ENCODE data around the gene GK.

Gene GK

DNA sequence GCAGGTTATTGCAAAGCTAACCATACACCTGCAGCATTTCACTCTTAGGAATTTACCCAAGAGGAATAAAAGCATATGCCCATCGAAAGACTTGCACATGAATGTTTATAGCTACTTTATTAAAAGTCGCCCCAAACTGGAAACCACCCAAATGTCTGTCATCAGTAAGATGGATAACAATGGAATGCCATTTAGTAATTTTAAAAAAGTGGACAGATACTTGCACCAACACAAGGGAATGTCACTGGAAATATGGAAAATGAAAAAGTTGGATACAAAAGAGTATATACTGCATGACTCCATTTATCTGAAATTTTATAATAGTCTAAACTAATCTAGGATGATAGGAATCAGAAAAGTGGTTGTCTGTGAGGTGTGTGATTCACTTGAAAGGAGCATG lies 12.9 kb downstream of the GK start:
- no peak for TF ChIP-seq EP300 (IDR thresholded peaks at IDR 0.05; ENCODE audit: borderline replicate concordance)
- TF ChIP-seq FOXM1 (IDR thresholded peaks at IDR 0.05; ENCODE audit: borderline replicate concordance, low read depth) = no peak

DNA sequence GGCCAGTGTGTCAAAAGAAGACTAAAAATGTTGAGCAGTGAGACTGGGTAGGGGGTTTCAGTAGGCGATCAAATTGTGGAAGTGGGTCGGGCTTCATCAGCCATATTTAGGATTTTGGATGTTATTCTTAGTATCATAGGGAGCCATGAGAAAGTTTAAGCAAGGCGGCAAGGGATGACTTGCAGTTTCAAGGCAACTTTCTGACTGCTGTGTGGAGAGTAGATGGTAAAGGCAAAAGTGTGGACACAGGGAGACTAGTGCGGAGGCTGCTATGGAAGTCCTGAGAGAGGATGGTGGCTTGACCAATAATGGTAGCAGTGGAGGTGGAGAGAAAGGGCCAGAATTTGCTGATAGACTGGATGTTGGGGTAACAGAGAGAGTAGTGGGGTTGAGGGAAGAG lies 15.4 kb downstream of the GK start:
- TF ChIP-seq TAF1 (IDR thresholded peaks at IDR 0.05; ENCODE audit: low read depth) (no peak), CREB1 (IDR thresholded peaks at IDR 0.05; ENCODE audit: low read depth) (no peak), TEAD4 (IDR thresholded peaks at IDR 0.05) (no peak), EP300 (IDR thresholded peaks at IDR 0.05; ENCODE audit: borderline replicate concordance) (no peak), NFIC (IDR thresholded peaks at IDR 0.05) (no peak), YY1 (IDR thresholded peaks at IDR 0.05; ENCODE audit: low read depth) (no peak), CEBPB (IDR thresholded peaks at IDR 0.05) (no peak), TCF12 (IDR thresholded peaks at IDR 0.05; ENCODE audit: low read depth) (no peak)
- TF ChIP-seq, protein P1, sequence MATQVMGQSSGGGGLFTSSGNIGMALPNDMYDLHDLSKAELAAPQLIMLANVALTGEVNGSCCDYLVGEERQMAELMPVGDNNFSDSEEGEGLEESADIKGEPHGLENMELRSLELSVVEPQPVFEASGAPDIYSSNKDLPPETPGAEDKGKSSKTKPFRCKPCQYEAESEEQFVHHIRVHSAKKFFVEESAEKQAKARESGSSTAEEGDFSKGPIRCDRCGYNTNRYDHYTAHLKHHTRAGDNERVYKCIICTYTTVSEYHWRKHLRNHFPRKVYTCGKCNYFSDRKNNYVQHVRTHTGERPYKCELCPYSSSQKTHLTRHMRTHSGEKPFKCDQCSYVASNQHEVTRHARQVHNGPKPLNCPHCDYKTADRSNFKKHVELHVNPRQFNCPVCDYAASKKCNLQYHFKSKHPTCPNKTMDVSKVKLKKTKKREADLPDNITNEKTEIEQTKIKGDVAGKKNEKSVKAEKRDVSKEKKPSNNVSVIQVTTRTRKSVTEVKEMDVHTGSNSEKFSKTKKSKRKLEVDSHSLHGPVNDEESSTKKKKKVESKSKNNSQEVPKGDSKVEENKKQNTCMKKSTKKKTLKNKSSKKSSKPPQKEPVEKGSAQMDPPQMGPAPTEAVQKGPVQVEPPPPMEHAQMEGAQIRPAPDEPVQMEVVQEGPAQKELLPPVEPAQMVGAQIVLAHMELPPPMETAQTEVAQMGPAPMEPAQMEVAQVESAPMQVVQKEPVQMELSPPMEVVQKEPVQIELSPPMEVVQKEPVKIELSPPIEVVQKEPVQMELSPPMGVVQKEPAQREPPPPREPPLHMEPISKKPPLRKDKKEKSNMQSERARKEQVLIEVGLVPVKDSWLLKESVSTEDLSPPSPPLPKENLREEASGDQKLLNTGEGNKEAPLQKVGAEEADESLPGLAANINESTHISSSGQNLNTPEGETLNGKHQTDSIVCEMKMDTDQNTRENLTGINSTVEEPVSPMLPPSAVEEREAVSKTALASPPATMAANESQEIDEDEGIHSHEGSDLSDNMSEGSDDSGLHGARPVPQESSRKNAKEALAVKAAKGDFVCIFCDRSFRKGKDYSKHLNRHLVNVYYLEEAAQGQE (IDR thresholded peaks at IDR 0.05; ENCODE audit: low read depth) = no peak

- TF ChIP-seq CREB1 (IDR thresholded peaks at IDR 0.05; ENCODE audit: low read depth) (no peak), YY1 (IDR thresholded peaks at IDR 0.05; ENCODE audit: low read depth) (no peak), CEBPB (IDR thresholded peaks at IDR 0.05) (no peak), TCF12 (IDR thresholded peaks at IDR 0.05; ENCODE audit: low read depth) (no peak), TEAD4 (IDR thresholded peaks at IDR 0.05) (no peak), FOXM1 (IDR thresholded peaks at IDR 0.05; ENCODE audit: borderline replicate concordance, low read depth) (no peak), EP300 (IDR thresholded peaks at IDR 0.05; ENCODE audit: borderline replicate concordance) (no peak), NFIC (IDR thresholded peaks at IDR 0.05) (no peak), RAD21 (IDR thresholded peaks at IDR 0.05; ENCODE audit: low read depth) (no peak), EGR1 (IDR thresholded peaks at IDR 0.05) (no peak), ZBTB7A (IDR thresholded peaks at IDR 0.05; ENCODE audit: low read depth) (no peak), TAF1 (IDR thresholded peaks at IDR 0.05; ENCODE audit: low read depth) (no peak)
- TF ChIP-seq, protein P2, sequence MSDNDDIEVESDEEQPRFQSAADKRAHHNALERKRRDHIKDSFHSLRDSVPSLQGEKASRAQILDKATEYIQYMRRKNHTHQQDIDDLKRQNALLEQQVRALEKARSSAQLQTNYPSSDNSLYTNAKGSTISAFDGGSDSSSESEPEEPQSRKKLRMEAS (IDR thresholded peaks at IDR 0.05) = no peak
- TF ChIP-seq, protein P1 (IDR thresholded peaks at IDR 0.05; ENCODE audit: low read depth) = no peak
- TF ChIP-seq, protein P3, sequence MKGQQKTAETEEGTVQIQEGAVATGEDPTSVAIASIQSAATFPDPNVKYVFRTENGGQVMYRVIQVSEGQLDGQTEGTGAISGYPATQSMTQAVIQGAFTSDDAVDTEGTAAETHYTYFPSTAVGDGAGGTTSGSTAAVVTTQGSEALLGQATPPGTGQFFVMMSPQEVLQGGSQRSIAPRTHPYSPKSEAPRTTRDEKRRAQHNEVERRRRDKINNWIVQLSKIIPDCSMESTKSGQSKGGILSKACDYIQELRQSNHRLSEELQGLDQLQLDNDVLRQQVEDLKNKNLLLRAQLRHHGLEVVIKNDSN (IDR thresholded peaks at IDR 0.05) = no peak
Measured at GRCh38 chrX:30673127-30673796, 20.0 kb downstream of the GK start.

DNA sequence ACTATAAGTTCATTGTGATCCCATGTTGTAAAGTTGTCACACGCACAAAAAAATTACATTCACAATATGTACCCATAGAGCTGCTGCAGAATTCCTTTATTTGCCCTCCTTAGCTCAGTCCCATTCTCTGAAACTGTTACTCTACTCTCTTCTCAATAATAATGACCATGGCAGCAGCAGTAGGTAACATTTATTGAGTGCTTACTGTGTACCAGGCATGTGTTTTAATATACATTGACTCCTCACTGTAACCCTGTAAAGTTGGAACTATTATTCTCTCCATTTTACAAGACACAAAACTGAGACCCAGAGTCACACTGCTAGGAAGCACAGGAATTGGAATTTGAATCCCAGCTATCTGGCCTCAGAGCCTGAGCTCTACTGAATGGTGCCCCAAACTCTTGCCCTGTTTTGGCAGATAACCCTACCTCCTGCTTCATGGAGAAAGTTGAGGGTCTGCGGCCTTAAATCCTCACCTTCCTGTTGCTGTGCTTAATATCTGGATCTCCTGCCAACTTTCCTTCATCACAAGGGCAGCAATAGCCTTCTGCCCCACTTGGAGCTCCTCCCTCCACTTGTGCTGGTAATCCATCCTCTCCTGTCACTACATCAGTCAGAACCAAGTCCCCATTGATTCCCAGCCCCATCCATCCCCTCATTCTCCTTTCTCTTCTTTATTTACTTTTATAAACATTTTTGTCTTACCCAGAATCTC lies 20.8 kb downstream of the GK start:
- TF ChIP-seq TAF1 (IDR thresholded peaks at IDR 0.05; ENCODE audit: low read depth) = no peak
- TF ChIP-seq, protein P1 (IDR thresholded peaks at IDR 0.05; ENCODE audit: low read depth) = no peak
- TF ChIP-seq, protein P2 (IDR thresholded peaks at IDR 0.05) = no peak
- TF ChIP-seq TCF12 (IDR thresholded peaks at IDR 0.05; ENCODE audit: low read depth) = no peak
- TF ChIP-seq TEAD4 (IDR thresholded peaks at IDR 0.05) = no peak
- no peak for TF ChIP-seq YY1 (IDR thresholded peaks at IDR 0.05; ENCODE audit: low read depth)
- TF ChIP-seq NFIC (IDR thresholded peaks at IDR 0.05) = no peak
- TF ChIP-seq EGR1 (IDR thresholded peaks at IDR 0.05) = no peak
- no peak for TF ChIP-seq RAD21 (IDR thresholded peaks at IDR 0.05; ENCODE audit: low read depth)
- TF ChIP-seq CREB1 (IDR thresholded peaks at IDR 0.05; ENCODE audit: low read depth) = no peak
- no peak for TF ChIP-seq ZBTB7A (IDR thresholded peaks at IDR 0.05; ENCODE audit: low read depth)
- no peak for TF ChIP-seq FOXM1 (IDR thresholded peaks at IDR 0.05; ENCODE audit: borderline replicate concordance, low read depth)
- TF ChIP-seq, protein P3 (IDR thresholded peaks at IDR 0.05) = no peak
- no peak for TF ChIP-seq CEBPB (IDR thresholded peaks at IDR 0.05)
- no peak for TF ChIP-seq EP300 (IDR thresholded peaks at IDR 0.05; ENCODE audit: borderline replicate concordance)
